Transverse colon (tissue), 4 donors: ENCODE data around the gene MORN3. TPM values are rescaled to one million over a fixed set of nuclear protein-coding genes. Genes with fewer than 3 reads are reported as not detected.
A peak's percentile ranks its signal among the peaks of the same experiment; 100 is the strongest.

Experiments
- DNase-seq: peaks from one replicate; pipeline ENCODE4 v3.0.0-alpha.2; 2019
- H3K27ac ChIP-seq, 4 donors: fragments of 200-600 bp; sonication (generic); 2 replicates each; pipeline ENCODE4 v1.5.1; 2016 to 2018; ENCODE audit warnings: inconsistent platforms in 4 of 4
- H3K27me3 ChIP-seq: fragments of 200-600 bp; sonication (generic); 2 replicates; pipeline ENCODE4 v1.5.1; 2017; ENCODE audit warnings: inconsistent platforms
- H3K36me3 ChIP-seq, 4 donors: fragments of 200-600 bp; sonication (generic); 2 replicates each; pipeline ENCODE4 v1.5.1; 2017 to 2019; ENCODE audit warnings: inconsistent platforms in 4 of 4
- H3K4me1 ChIP-seq, 4 donors: fragments of 200-600 bp; sonication (generic); 2 replicates each; pipeline ENCODE4 v1.5.1; 2017 to 2020; ENCODE audit warnings: inconsistent platforms in 4 of 4
- H3K4me3 ChIP-seq, 4 donors: fragments of 200-600 bp; sonication (generic); 1 replicate in 1 of 4; 2 replicates in 3 of 4; pipeline versions ENCODE4 v1.5.1 to v1.6.1; 2017 to 2019; ENCODE audit warnings: inconsistent platforms in 4 of 4
- H3K9me3 ChIP-seq, 2 donors: fragments of 200-600 bp; sonication (generic); 2 replicates each; pipeline ENCODE4 v1.5.1; 2017 to 2019; ENCODE audit warnings: inconsistent platforms in 2 of 2
- EP300 ChIP-seq: sonication (generic); formaldehyde crosslinking; IDR thresholded peaks from one replicate; pipeline ENCODE4 v1.6.1; 2017; ENCODE audit warnings: antibody characterized with exemption, low read depth
- POLR2A ChIP-seq: fragments of 450-650 bp; IDR thresholded peaks from one replicate; pipeline ENCODE4 v1.6.1; 2016; ENCODE audit warnings: antibody characterized with exemption, mild to moderate bottlenecking, moderate library complexity
- POLR2AphosphoS5 ChIP-seq, 3 donors: sonication (generic); formaldehyde crosslinking; IDR thresholded peaks; one replicate each; pipeline ENCODE4 v1.6.1; 2016; ENCODE audit warnings: antibody characterized with exemption in 3 of 3
- WGBS, 2 donors: methylation state at CpG; one replicate each; pipeline ENCODE4 v1.1.5; 2018; ENCODE audit warnings: low coverage in 1 of 2; 5-methylcytosine and 5-hydroxymethylcytosine counted together
- in situ Hi-C, 4 donors: fragments of 200-750 bp; cut with MboI; loops; one replicate each; pipeline versions ENCODE4 v1.15.0 to v1.15.1; 2017; ENCODE audit warnings: low sequenced_read_pairs in 3 of 4, low pct_ligation_motif_present in 1 of 4, low pct_unique_long_range_greater_than_20kb in 1 of 4
- intact Hi-C: fragments of 100-400 bp; cut with DNase I; formaldehyde crosslinking; loops from one replicate; pipeline ENCODE4 v1.15.1; 2023; ENCODE audit warnings: low total_unique reads
- total RNA-seq, 4 donors: library from RNA; depleted of rRNA; stranded (reverse); fragments of >200 nt; gene quantifications; one replicate each; pipeline ENCODE4 v1.1.0, GENCODE V29; 2016
- TF ChIP-seq, protein P1 (sequence below), 5 experiments: fragments of 200-600 bp in 3 of 5; fragments of 450-650 bp in 2 of 5; sonication (generic) in 3 of 5; IDR thresholded peaks; 1 replicate in 2 of 5; 2 replicates in 3 of 5; pipeline ENCODE4 v1.5.1; 2016 to 2017; ENCODE audit warnings: antibody characterized with exemption in 5 of 5, inconsistent platforms in 3 of 5, mild to moderate bottlenecking in 2 of 5, moderate library complexity in 1 of 5

The MORN3 gene
- total RNA-seq, 4 donors from 2014 or later: 0.48 TPM; not detected in 3

DNA sequence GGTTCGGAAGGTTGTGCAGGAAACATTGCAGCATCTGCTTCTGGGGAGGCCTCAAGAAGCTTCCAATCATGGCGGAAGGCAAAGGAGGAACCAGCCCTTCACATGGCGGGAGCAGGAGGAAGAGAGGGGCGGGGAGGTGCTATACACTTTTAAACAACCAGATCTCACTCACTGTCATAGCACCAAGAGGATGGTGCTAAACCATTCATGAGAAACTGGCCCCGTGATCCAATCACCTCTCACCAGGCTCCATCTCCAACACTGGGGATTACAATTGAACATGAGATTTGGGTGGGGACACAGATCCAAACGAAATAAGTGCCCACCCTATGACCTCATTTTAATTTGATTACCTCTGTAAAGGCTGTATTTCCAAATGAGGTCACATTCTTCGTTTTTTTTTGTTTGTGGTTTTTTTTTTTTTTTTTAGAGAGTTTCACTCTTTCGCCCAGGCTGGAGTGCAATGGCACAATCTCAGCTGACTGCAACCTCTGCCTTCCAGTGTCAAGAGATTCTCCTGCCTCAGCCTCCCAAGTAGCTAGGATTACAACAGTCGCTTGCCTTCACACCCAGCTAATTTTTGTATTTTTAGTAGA lies 54.5 kb downstream of the MORN3 start:
- Histone ChIP-seq H3K4me3 (no peak overlapping the region), H3K27me3 (no peaks in the 10 kb centered on the region), H3K4me1 (peaks cover 5 to 13% (median 11%) of the 10 kb centered on the region in 4 donors), H3K9me3 (no peaks in the 10 kb centered on the region), H3K27ac (no peak overlapping the region), H3K36me3 (no peaks in the 10 kb centered on the region)
- in situ Hi-C loops (loop anchor here in 1 of 4 donors (10.0 kb wide), 1 partner anchor 50 kb away; no protein-coding TSS in a partner anchor), intact Hi-C loops (no loop called here)
- 67% methylated on average over 6 to 9 of the region's 9 CpGs for WGBS, 2 donors
- DNase-seq: no peak
- TF ChIP-seq, protein P1, sequence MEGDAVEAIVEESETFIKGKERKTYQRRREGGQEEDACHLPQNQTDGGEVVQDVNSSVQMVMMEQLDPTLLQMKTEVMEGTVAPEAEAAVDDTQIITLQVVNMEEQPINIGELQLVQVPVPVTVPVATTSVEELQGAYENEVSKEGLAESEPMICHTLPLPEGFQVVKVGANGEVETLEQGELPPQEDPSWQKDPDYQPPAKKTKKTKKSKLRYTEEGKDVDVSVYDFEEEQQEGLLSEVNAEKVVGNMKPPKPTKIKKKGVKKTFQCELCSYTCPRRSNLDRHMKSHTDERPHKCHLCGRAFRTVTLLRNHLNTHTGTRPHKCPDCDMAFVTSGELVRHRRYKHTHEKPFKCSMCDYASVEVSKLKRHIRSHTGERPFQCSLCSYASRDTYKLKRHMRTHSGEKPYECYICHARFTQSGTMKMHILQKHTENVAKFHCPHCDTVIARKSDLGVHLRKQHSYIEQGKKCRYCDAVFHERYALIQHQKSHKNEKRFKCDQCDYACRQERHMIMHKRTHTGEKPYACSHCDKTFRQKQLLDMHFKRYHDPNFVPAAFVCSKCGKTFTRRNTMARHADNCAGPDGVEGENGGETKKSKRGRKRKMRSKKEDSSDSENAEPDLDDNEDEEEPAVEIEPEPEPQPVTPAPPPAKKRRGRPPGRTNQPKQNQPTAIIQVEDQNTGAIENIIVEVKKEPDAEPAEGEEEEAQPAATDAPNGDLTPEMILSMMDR (IDR thresholded peaks at IDR 0.05): no peak
- TF ChIP-seq POLR2A (no peak), EP300 (no peak), POLR2AphosphoS5 (IDR thresholded peaks at IDR 0.05) (no peak)

DNA sequence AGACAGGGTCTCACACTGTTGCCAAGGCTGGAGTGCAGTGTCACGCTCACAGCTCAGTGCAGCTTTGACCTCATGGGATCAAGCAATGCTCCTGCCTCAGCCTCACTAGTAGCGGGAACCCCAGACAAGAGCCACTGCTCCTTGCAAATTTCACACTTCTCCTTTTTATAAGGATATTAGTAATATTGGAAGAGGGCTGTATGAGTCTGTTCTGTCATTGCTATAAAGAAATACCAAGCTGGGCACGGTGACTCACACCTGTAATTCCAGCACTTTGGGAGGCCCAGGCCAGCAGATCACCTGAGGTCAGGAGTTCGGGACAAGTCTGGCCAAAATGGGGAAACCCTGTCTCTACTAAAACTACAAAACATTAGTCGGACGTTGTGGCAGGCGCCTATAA lies 56.0 kb downstream of the MORN3 start:
- Histone ChIP-seq H3K36me3 (no peaks in the 10 kb centered on the region), H3K27me3 (no peaks in the 10 kb centered on the region), H3K4me1 (peaks cover 5 to 14% (median 12%) of the 10 kb centered on the region in 4 donors), H3K4me3 (no peak overlapping the region), H3K9me3 (no peaks in the 10 kb centered on the region), H3K27ac (no peak overlapping the region)
- WGBS, 2 donors: 69 to 88% methylated on average over 4 to 7 of the region's 7 CpGs
- no peak for TF ChIP-seq POLR2A
- TF ChIP-seq, protein P1 (IDR thresholded peaks at IDR 0.05): no peak
- no peak for TF ChIP-seq EP300
- no peak for TF ChIP-seq POLR2AphosphoS5 (IDR thresholded peaks at IDR 0.05)
- intact Hi-C loops: no loop called here
- in situ Hi-C loops: loop anchor here in 1 of 4 donors (10.0 kb wide), 1 partner anchor 49 kb away; no protein-coding TSS in a partner anchor
- no peak for DNase-seq

DNA sequence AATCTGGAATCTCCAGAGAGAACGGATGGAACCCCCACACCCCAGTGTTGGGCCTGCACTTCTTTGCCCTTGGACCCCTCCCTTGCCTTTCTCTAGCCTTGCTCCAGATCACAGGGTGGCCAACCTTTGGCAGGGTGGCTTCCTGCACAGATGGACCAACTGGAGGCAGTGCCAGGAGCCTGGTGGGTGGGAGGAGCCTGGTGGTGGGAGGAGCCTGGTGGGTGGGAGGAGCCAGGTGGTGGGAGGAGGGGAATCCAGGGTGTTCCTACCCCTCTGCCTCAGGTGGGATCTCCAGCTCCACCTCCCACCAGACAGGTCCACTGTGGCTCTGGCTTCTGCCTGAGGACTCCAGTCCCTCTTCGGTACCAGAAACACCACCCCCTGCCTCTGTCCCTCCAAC lies 58.1 kb downstream of the MORN3 start:
- 80 to 89% methylated on average over 1 to 2 of the region's 2 CpGs for WGBS, 2 donors
- intact Hi-C loops: no loop called here
- Histone ChIP-seq H3K9me3 (no peaks in the 10 kb centered on the region), H3K4me1 (peaks cover 5 to 14% (median 12%) of the 10 kb centered on the region in 4 donors), H3K36me3 (no peaks in the 10 kb centered on the region), H3K27ac (peak overlapping the region; percentile 69 to 88 (median 74)), H3K27me3 (no peaks in the 10 kb centered on the region), H3K4me3 (no peak overlapping the region)
- peak; percentile 19 for DNase-seq
- TF ChIP-seq EP300 (no peak), POLR2A (no peak), POLR2AphosphoS5 (IDR thresholded peaks at IDR 0.05) (no peak)
- TF ChIP-seq, protein P1 (IDR thresholded peaks at IDR 0.05): no peak
- in situ Hi-C loops: loop anchor here in 1 of 4 donors (10.0 kb wide), 1 partner anchor 47 kb away; no protein-coding TSS in a partner anchor

DNA sequence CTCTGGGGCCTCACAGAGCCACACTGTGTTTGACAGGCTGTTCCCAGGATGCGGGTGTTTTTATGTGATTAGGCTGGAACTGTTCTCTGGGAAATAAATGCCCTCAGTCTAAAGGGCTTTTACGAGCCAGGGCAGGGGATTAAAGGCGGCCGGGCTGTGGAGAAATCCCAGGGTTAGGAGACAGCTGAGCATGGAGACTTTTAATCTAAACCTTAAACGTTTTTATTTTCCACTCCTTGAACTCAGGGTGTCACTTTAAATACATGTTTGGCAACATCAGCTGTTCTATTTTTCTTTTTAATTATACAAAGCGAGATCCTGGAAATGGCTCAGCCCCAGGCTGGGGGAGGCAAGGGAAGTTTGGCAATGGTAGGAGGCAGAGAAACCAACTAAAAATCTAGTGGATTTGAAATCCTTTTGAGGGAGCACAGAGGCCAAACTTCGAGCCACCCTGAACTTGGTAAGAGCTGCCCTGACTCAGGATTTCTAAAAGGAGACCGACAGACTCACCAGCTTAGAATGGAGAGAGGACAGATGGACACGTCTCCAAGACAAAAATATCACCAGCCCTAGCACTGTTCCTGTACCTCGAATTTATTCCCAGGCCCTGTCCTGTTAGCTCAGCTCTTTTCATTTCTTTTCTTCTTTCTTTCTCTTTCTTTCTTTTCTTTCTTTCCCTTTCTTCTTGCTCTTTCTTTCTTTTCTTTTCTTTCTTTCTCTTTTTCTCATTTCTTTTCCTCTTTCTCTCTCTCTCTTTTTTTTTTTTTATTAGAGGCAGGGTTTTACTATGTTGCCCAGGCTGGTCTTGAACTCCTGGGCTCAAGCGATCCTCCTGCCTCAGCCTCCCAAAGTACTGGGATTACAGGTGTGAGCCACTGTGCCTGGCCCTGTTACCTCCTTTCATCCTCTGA lies 59.0 kb downstream of the MORN3 start:
- Histone ChIP-seq H3K36me3 (no peaks in the 10 kb centered on the region), H3K27me3 (no peaks in the 10 kb centered on the region), H3K9me3 (no peaks in the 10 kb centered on the region), H3K27ac (peak overlapping the region; percentile 69 to 88 (median 74)), H3K4me3 (no peak overlapping the region), H3K4me1 (peaks cover 5 to 14% (median 12%) of the 10 kb centered on the region in 4 donors)
- 33 to 38% methylated on average over 8 to 11 of the region's 11 CpGs for WGBS, 2 donors
- DNase-seq: peak; percentile 40
- in situ Hi-C loops (loop anchor here in 1 of 4 donors (10.0 kb wide), 1 partner anchor 46 kb away; no protein-coding TSS in a partner anchor), intact Hi-C loops (no loop called here)
- TF ChIP-seq EP300 (no peak), POLR2AphosphoS5 (IDR thresholded peaks at IDR 0.05) (peak in 2 of 3 donors; percentile 48 to 55)
